GM18951 (cell line): ENCODE measurements around the gene EHBP1L1.

Source experiments
- POLR2A ChIP-seq: IDR thresholded peaks from 4 replicates; pipeline ENCODE4 v1.6.1; 2011; ENCODE audit warnings: mild to moderate bottlenecking; ENCODE audit not compliant: insufficient read length, insufficient read depth; ENCODE audit errors: extremely low read depth
- in situ Hi-C: fragments of 300-500 bp; cut with MboI; formaldehyde crosslinking; loops from one replicate; pipeline ENCODE4 v1.12.0; 2022; ENCODE audit warnings: low sequenced_read_pairs, mixed read lengths, inconsistent platforms; ENCODE audit not compliant: unreplicated experiment

The EHBP1L1 gene

DNA sequence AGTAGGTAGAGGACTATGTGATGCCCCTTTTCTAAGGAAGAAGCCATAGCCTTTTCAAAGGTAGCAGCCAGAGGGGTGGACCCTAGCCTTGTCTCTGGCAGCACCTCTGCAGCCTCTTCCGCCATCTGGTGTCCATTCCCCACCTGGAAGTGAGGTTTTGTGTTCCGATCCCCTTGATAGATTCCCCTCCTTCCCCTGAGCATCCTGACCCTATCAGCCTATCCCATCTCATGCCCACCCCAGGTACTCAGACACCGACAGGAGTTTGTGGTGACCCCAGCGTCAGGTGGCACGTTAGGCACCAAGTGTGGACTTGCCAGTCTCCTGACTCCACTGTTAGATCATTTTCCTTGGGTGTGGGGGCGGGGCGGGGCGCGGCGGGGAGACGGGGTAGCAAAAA is 3.9 kb upstream of the EHBP1L1 start:
- in situ Hi-C loops, result no loop called here
- TF ChIP-seq POLR2A, result no peak

DNA sequence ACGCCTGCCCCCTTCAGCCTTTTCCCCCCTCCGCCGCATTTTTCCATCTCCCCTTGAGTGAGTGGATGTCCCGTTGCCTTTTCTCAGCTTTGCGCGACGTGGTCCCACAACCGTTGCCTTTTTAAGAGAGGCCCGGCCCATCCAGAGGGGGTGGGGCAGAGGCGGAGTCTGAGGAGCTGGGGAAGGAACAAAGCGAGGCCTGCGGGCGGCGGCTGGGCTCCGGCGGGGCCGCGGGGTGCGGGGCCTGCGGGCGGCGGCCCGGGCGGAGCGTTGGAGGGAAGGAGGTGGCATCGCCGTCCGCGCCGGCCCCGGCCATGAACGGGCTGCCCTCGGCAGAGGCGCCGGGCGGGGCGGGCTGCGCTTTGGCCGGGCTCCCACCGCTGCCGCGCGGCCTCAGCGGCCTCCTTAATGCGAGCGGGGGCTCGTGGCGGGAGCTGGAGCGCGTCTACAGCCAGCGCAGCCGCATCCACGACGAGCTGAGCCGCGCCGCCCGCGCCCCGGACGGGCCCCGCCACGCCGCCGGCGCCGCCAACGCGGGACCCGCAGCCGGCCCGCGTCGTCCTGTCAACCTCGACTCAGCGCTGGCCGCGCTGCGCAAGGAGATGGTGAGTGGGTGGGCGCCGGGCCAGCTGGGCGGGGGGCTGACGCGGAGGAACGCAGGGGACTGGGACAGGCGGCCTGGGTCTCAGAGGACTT is 3.3 kb upstream of the EHBP1L1 start, which contains the start of gene FAM89B:
FAM89B (plus strand) TSS at position 183 of the 696 bp plus-strand sequence; CDS start at position 315, 132 bp downstream.
- peak; percentile 70 for TF ChIP-seq POLR2A
- in situ Hi-C loops, result no loop called here

DNA sequence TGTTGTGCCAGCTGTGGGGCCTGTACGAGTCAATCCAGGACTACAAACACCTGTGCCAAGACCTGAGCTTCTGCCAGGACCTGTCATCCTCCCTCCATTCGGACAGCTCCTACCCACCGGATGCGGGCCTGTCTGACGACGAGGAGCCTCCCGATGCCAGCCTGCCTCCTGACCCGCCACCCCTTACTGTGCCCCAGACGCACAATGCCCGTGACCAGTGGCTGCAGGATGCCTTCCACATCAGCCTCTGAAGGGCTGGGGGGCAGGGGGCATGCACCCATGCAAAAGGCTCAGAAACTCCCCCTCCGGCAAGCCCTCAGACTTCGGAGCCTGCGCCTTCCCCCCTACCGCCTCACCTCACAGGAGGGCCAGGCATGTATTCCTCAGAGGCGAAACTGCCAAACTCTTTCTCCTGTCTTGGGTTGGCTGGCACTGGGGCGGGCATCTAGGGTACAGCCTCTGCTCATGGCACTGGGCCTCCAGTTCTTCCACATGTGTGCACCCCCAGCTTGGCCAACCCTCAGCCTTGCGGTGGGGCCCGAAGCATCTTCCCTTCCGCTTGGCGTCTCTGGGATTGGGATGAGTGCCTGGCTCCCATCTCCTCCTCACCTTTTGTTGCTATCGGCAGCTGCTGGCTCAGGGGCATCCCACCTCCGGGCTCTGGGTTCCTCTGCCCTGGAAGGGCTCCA is 2.3 kb upstream of the EHBP1L1 start:
- no peak for TF ChIP-seq POLR2A
- in situ Hi-C loops, result no loop called here

DNA sequence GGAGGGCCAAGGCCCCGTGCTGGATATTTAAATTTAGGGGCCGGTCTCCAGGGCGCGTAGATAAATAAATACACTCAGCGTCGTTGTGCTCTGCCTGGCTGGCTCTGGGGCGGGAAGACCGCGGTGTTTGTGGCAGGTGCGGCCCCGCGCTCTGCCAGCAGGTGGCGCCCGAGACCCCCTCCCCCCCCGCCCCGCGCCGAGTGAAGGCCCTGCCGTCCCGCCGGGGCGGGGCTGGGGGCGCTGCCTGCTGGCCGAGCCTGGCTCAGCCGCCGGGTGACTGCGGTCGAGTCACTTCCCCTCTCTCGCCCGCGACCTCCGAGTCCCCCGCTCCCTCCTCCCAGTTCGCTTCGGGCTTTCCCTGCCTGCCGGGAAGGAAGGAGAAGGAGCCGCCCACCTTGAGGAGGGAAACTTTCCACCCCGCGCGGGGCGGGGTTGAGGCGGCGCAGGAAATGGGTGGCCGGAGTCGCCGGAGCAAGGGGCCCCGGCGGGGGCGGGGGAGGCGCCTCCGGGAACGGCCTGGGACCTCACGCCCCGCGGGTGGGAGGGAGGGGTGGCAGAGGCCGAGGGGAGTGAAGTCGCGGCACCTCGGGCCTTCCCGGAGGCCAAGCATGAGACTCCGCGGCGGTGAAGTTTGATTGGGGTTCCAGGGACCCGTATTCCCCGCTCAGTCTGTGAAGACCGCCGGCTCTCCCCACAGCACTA is 1.6 kb upstream of the EHBP1L1 start:
- TF ChIP-seq POLR2A, result peak; percentile 12
- in situ Hi-C loops, result no loop called here

DNA sequence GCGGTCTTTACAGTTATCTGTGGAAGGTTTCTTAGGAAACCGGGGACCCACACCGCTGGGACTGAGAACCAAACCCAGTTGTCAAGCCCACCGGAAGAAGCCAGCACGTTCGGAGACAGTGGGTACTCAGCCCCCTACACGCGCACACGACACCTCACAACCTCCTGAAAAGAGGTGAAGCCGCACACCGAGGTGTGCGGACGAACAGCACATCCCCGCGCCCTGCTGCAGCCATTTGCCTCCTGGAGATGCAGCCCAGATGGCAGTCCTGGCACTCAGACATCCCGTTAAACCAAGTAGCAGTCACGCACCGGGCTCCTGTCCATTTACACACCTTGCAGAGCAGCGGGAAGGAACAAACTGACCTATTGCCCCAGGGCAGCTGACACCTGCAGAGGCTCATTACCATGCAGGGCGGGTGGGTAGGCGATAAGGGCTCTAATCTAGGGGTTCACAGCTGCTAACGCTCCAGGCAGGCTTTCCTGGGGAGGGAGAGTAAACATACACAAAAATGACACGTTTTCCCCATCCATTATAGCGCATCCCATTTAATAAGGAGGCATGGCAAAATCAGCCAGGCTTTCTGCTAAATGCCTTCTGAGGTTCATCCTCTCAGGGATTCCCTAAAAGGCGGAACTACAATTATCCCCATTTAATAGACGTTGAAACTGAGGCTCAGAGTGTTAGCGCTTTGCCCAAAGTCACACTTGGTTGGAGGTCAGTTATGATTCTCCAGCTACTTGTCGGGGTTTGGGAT is 864 bp upstream of the EHBP1L1 start:
- peak; percentile 19 for TF ChIP-seq POLR2A

DNA sequence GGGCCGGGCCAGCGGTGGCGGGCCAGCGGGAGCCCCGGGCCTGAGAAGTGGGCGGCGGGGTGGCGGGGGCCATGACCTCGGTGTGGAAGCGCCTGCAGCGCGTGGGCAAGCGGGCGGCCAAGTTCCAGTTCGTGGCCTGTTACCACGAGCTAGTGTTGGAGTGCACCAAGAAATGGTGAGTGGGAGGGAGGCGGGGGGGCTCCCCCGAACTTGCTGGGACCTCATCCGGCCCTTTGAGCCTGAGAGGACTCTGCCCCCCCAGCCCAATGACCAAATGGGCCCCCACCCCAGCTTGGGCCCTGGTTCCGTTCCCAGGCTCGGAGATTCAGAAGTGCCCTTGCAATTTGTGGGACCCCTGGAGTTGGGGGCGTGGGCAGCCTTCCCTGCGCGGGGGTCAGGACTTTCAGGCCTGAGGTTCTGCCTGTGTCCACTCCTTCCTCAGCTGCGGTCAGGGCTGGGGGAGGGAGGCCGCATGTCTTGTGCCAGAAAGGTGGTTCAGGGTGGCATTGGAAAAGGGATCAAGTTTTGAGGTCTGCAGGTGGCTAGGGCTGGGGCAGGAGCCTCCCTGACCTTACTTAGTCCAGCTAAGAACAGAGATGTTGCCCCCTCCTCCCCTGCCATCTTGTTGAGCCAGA is 496 bp downstream of the EHBP1L1 start:
- no peak for TF ChIP-seq POLR2A
- in situ Hi-C loops, result no loop called here

More for the DNA sequence above, 864 bp upstream of the EHBP1L1 start:
- in situ Hi-C loops, result no loop called here

DNA sequence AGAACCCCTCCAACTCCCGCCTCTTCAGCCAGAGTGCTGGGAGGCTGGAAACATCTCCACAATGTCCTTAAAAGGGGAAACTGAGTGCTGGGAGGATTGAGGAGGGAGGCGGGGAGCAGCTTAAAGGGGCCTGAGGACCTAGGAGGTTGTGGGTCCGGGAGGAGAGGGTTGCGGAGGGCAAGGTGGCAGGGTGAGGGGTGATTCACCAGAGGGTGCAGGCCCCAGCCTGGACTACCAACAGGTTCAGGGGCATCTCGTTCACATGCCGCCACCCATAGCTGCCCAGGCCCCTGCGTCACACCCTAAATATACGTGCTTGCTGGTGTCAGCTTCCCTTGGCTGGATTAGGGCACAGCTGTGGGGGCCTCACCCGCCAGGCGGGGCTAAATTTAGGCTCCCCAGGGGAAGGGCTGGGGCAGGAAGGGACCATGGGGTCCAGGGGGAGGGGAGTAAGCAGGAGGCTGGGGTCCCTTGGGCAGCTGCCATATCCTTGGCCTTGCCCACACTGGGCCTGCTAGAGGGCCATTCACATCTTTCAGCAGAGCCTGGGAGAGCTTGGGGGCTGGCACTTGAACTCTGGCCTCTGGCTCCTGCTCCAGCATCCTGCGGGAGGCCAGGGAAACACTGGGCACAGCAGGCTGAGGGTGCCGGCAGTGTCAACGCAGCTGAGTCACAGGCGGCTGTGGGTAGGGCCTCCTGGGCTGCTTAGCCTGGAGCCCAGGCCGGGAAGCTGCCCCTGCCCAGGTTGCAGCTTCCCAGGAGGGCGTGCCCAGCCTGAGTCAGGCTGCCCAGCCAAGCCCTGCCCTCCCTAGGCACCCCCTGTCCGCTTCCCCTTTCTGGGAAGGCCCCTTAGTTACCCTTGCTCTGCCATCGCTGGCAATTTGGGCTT is 1.3 kb downstream of the EHBP1L1 start:
- in situ Hi-C loops, result no loop called here
- TF ChIP-seq POLR2A, result no peak

DNA sequence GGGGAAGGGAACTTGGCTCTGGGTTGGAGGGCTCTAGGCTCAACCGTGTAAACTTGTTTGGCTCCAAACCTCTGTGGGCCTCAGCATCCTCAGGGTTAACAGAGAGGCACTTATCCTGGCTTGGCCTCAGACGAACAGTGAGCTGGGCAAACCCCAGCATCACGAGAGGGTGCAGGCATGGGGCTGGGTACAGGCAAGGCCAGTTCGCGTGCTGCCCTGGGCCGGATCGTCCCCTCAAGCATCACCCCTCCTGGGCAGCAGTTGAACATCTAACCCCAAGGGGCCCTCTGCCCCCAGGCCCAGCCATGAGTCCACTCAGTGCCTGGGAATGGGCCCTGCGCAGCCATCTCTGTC is 1.9 kb downstream of the EHBP1L1 start:
- in situ Hi-C loops, result no loop called here
- no peak for TF ChIP-seq POLR2A

DNA sequence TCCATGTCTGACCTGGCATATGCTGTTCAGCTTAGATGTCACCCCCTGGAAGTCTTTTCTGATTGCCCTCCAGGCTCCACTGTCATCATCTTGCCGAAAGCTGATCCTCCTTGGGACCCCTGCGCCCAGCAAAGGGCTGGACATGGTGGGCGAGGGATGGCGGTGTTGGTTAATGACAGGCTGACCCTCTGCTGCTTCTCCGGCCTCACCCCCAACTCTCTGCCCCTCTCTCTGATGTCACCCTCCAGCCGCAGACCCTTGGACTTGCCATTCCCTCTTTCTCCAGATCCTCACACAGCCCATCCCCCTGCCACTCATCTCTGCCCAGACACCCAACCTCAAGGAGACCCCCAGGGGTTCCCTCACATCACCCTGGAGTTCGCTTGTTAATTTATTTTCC is 2.3 kb downstream of the EHBP1L1 start:
- TF ChIP-seq POLR2A, result no peak
- in situ Hi-C loops, result no loop called here

DNA sequence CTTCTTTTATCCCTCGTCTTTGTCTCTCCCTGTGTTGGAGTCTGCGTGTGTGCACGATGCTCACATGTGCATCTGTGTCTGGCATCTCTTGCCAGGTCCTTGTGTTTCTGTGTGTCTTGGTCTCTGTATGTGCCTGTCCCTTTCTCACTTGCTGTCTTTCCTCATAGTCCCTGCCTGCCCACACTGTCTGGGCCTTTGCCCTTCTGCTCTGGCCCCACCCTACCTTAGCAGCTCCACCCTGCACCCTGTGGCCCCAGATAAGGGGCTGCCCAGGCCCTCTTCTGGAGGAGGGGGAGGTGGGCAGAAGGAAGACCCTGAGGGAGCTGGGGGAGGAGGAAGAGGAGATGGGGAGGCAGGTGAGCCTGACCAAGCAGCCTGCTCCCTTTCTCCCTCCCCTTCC is 2.8 kb downstream of the EHBP1L1 start:
- in situ Hi-C loops, result no loop called here
- TF ChIP-seq POLR2A, result no peak

DNA sequence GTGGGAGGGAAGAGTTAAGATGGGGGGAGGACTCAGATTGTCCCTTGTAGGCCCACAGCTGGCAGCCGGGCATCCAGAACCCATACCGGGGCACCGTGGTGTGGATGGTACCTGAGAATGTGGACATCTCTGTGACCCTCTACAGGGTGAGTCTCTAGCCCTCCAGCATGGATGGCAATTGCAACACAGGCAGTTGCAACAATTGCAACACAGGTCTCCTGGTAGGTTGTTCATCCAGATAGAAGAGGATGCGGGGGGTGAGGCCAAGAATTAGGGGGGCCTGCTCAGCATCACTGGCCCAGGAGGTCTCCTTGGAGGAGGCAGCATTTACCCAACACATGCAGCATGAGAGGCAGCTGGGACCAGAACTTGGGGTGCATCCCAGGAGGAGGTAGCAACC is 3.4 kb downstream of the EHBP1L1 start:
- in situ Hi-C loops, result no loop called here

More for the DNA sequence above, 3.4 kb downstream of the EHBP1L1 start:
- no peak for TF ChIP-seq POLR2A
